ENCODE data around the gene ATP8A2. TPM values are rescaled to one million over a fixed set of nuclear protein-coding genes. Genes with fewer than 3 reads are reported as not detected.

Gene ATP8A2
- polyA plus RNA-seq, 1 donor from 2014 or later, result 11.9 TPM

GRCh38 chr13:25744178-25744577 lies 372.4 kb downstream of the ATP8A2 start:
- Histone ChIP-seq H3K9ac (ENCODE audit: low read length) (no peak overlapping the region), H3K4me2 (ENCODE audit: low read length) (no peak overlapping the region), H3K79me2 (replicated peaks; ENCODE audit: insufficient read depth, low read length) (no peaks in the 10 kb centered on the region), H3K9me3 (ENCODE audit: low read length) (no peaks in the 10 kb centered on the region), H4K20me1 (ENCODE audit: insufficient read depth) (no peaks in the 10 kb centered on the region), H3K4me3 (ENCODE audit: low read length) (no peak overlapping the region), H3K27me3 (ENCODE audit: insufficient read depth, low read depth, low read length) (no peaks in the 10 kb centered on the region), H3K9me2 (ENCODE audit: insufficient read depth, low read length) (no peaks in the 10 kb centered on the region), H3K36me3 (ENCODE audit: insufficient read depth, low read length) (no peaks in the 10 kb centered on the region), H2AFZ (ENCODE audit: low read depth, low read length) (no peak overlapping the region), H3K27ac (ENCODE audit: low read length) (no peak overlapping the region), H3F3A (ENCODE audit: insufficient read depth, low read length, poor library complexity, severe bottlenecking) (no peaks in the 10 kb centered on the region)
- TF ChIP-seq POLR2AphosphoS5 (IDR thresholded peaks at IDR 0.05), result no peak
- TF ChIP-seq EP300 (conservative IDR thresholded peaks at IDR 0.05; ENCODE audit: poor library complexity, severe bottlenecking), result no peak
- TF ChIP-seq SMC3 (conservative IDR thresholded peaks at IDR 0.05; ENCODE audit: poor library complexity), result no peak
- TF ChIP-seq MXI1 (conservative IDR thresholded peaks at IDR 0.05; ENCODE audit: poor library complexity, severe bottlenecking), result no peak
- TF ChIP-seq CTCF (IDR thresholded peaks at IDR 0.05; ENCODE audit: poor library complexity, severe bottlenecking), result no peak
- TF ChIP-seq TAF1 (IDR thresholded peaks at IDR 0.05; ENCODE audit: low read depth), result no peak
- no peak for TF ChIP-seq EZH2 (IDR thresholded peaks at IDR 0.05; ENCODE audit: borderline replicate concordance, insufficient read depth, low read length, poor library complexity, severe bottlenecking)
- no peak for TF ChIP-seq RAD21 (conservative IDR thresholded peaks at IDR 0.05)
- TF ChIP-seq REST (IDR thresholded peaks at IDR 0.05; ENCODE audit: borderline replicate concordance), result no peak

- no peaks in the 10 kb centered on the region for H3K9me2 ChIP-seq (ENCODE audit: insufficient read depth, low read length)
- H3K9ac ChIP-seq (ENCODE audit: low read length), result no peak overlapping the region
- no peaks in the 10 kb centered on the region for H3K36me3 ChIP-seq (ENCODE audit: insufficient read depth, low read length)
- no peak for TF ChIP-seq RAD21 (conservative IDR thresholded peaks at IDR 0.05)
- no peak for TF ChIP-seq REST (IDR thresholded peaks at IDR 0.05; ENCODE audit: borderline replicate concordance)
- TF ChIP-seq EZH2 (IDR thresholded peaks at IDR 0.05; ENCODE audit: borderline replicate concordance, insufficient read depth, low read length, poor library complexity, severe bottlenecking), result no peak
- TF ChIP-seq SMC3 (conservative IDR thresholded peaks at IDR 0.05; ENCODE audit: poor library complexity), result no peak
- TF ChIP-seq POLR2AphosphoS5 (IDR thresholded peaks at IDR 0.05), result no peak
- no peak for TF ChIP-seq EP300 (conservative IDR thresholded peaks at IDR 0.05; ENCODE audit: poor library complexity, severe bottlenecking)
- TF ChIP-seq TAF1 (IDR thresholded peaks at IDR 0.05; ENCODE audit: low read depth), result no peak
- H3F3A ChIP-seq (ENCODE audit: insufficient read depth, low read length, poor library complexity, severe bottlenecking), result no peaks in the 10 kb centered on the region
- H3K27me3 ChIP-seq (ENCODE audit: insufficient read depth, low read depth, low read length), result no peaks in the 10 kb centered on the region
- H3K4me3 ChIP-seq (ENCODE audit: low read length), result no peak overlapping the region
- no peak overlapping the region for H3K27ac ChIP-seq (ENCODE audit: low read length)
- no peaks in the 10 kb centered on the region for H4K20me1 ChIP-seq (ENCODE audit: insufficient read depth)
- no peak overlapping the region for H2AFZ ChIP-seq (ENCODE audit: low read depth, low read length)
- H3K4me2 ChIP-seq (ENCODE audit: low read length), result no peak overlapping the region
- H3K9me3 ChIP-seq (ENCODE audit: low read length), result no peaks in the 10 kb centered on the region
- H3K79me2 ChIP-seq (replicated peaks; ENCODE audit: insufficient read depth, low read length), result no peaks in the 10 kb centered on the region
These were observed 374.4 kb downstream of the ATP8A2 start for GRCh38 chr13:25746131-25746530.
